Activated T-cell treated with anti-CD3 and anti-CD28 coated beads, Interleukin-2, amount 50 U/mL, for 1 hour (primary cell): Measurements from ENCODE around the gene MYLK.
"Not testable (repeated sequence)": the region's sequence is repeated elsewhere in the genome, so short reads cannot be mapped to it uniquely, and the experiment has no call there.

Experiments used
- DNase-seq: peaks from one replicate; pipeline ENCODE4 v3.0.0-alpha.2; 2020

Gene MYLK

DNA sequence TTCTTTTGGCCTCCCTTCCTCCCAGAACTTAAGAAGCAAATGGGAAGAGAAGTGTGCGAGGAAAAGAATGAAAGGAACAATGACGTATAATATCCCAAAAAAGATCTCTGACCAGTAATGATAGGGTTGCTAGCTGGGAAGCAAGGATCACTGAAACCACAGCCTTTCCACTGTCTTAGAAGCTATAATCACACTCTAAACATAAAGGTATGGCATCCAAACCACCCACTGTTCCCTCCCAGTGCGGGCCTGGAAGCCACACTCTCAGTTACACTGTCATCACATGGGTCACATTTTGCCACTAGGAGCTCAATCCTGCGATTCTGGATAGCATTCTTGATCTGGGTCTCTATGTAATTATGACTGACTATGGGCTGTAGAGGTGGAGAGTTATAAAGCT is 167.7 kb downstream of the MYLK start:
- no peak for DNase-seq

- DNase-seq: no peak
These were observed 170.9 kb downstream of the MYLK start for GRCh38 chr3:123713211-123713610.

DNA sequence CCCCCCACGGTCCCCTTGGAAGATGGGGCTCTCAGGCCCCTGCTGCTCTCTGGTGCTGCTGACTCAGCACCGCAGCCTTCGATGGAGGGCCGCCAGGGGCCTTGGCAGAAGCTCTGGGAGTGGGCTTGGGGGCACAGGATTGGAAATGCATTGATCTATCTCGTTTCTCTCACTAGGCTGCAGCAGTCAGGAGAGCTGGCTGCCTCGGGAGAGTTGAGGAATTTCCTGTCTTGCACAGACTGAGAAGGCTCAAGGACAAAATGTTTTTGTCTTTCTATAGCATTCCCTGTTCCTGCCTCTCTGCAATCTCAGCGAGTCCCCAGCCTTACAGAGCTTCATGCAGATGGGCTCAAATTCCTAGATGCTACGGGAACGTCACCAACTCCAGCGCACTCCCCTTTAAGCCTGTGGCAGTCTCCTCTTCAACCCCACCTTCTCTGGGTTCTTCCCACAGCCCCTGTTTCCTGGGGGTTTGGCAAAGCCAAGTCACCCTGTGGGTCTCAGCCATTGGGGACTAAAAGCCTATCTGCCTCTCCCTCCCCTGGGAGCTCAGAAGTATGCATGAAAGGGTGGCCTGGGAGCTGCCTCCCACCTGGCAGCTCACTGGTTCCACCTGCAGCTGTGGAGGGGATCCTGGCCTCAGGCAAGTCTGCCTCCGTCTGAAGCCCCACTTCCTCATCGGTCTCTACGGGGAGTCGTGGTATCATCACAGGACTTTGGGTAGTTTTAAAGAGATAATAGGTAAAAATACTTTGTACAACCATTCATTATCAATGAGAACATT is 171.9 kb downstream of the MYLK start:
- DNase-seq: no peak

DNA sequence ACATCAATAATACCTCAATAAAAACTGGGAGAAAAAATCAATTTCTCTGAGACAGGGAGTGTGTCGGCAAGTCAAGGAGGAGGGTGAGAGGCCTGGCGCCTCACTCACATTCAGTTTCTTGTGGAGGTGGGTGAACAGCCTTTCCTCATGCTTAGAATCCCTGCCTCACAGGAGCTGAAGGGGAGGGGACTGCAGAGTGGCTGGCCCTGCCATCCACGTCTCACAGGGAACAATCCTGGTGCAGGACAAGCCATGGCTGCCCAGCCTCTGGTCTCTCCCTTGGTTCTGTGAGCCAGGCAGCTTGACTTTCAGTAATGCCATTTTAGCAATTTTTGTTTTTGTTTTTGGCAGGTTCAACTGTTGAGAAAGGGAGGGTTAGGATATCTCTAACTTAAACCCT is 172.8 kb downstream of the MYLK start:
- no peak for DNase-seq

GRCh38 chr3:123708531-123708930 is 175.6 kb downstream of the MYLK start:
- no peak for DNase-seq

GRCh38 chr3:123707641-123708040 is 176.5 kb downstream of the MYLK start:
- not testable (repeated sequence) for DNase-seq

GRCh38 chr3:123706871-123707270 is 177.3 kb downstream of the MYLK start:
- no peak for DNase-seq

GRCh38 chr3:123705488-123706285 is 178.4 kb downstream of the MYLK start:
- no peak for DNase-seq

GRCh38 chr3:123703663-123704062 is 180.5 kb downstream of the MYLK start:
- not testable (repeated sequence) for DNase-seq

DNA sequence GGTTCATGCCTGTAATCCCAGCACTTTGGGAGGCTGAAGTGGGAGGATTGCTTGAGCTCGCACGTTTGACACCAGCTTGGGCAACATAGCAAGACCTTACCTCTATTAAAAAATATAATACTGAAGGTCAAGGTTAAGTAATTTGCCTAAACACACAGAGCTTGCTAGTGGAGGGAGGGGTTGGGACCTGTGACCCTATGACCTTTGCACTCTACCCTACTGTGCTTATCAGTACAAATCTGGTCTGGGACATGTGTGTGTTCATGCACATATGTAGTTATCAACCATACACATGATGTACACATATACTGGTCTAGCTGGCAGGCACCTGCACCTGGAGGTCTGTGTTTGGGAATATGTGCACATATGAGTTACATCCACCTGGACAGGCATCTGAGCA is 181.4 kb downstream of the MYLK start:
- no peak for DNase-seq

DNA sequence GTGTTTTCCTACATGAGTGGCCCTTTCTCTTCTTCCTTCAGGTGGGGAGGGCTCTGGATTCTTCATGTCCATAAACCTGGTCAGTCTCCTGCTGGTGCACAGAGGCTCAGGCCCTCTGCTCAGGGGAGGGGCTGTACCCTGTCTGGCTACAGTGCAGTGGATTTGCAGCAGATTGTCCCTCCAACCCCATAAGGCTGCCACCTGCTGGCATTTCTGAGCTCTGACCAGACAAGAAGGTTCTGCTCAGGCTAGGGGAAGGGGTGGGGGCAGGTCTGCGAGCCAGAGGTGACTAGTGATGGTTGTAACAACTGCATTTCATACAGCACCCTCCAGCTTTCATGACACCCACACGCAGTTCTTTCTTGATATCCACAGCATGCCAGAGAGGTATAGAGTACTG is 182.1 kb downstream of the MYLK start:
- not testable (repeated sequence) for DNase-seq

DNA sequence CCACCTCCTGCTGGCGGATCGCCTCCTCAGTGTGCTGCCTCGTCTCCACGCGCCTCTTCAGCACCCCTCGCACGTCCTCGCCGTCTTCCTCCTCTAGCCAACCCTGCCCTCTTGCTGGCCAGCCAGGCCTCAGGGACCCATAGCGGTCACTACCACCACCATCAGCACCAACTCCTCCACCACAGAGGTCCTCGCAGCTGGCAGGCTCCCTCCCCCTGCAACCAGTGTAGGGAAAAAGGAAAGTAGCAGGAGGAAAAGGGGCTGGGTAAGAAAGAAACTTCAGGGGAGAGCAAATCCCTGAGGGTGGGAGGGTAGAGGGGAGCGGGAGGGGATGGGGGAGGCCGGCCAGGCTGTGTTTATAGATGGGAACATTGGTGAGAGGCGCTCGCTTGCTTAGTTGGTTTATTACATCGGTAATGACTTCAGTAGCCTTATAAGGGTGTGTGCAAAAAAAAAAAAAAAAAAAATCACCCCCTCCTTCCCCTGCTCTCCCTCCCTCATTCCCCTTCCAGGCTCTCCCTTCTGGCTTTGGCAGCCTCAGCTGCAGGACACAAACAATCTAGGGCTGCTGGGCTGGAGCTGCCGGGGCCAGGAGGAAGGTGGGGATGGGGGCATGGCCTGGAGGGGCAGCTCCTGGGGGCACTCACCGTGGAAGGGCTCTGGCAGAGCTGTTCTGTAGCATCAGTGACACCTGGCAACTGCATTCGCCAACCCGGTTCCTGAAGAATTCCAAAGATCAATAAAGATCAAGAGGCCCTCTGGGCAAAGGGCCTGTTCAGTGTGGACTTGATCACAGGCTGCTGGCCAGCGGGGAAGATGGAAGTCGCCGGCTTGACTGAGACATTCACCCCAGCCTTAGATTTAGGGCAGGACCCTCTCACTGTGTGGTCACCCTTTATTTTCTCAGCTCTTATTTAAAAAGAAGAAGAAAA is 183.1 kb downstream of the MYLK start:
- DNase-seq: no peak

GRCh38 chr3:123698813-123699212 is 185.3 kb downstream of the MYLK start:
- DNase-seq: no peak

DNA sequence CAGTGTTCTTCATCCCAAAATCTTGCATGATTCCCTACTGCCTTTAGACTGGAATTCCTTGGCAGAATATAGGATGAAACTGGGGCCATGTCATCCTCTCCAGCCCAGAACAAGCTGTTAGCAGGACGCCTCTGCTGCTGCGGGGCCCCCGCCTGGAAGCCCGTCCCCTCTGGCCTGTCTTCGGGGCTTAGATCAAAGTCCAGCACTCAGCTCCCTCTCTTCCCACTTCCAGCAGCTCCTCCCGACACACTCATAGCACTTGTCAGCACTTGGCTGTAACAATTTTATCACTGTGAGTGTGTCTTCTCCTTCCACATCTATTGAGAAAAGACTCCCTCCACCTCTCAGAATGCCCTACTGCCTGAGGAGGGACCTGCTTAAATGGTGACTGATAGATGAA is 187.3 kb downstream of the MYLK start:
- no peak for DNase-seq

DNA sequence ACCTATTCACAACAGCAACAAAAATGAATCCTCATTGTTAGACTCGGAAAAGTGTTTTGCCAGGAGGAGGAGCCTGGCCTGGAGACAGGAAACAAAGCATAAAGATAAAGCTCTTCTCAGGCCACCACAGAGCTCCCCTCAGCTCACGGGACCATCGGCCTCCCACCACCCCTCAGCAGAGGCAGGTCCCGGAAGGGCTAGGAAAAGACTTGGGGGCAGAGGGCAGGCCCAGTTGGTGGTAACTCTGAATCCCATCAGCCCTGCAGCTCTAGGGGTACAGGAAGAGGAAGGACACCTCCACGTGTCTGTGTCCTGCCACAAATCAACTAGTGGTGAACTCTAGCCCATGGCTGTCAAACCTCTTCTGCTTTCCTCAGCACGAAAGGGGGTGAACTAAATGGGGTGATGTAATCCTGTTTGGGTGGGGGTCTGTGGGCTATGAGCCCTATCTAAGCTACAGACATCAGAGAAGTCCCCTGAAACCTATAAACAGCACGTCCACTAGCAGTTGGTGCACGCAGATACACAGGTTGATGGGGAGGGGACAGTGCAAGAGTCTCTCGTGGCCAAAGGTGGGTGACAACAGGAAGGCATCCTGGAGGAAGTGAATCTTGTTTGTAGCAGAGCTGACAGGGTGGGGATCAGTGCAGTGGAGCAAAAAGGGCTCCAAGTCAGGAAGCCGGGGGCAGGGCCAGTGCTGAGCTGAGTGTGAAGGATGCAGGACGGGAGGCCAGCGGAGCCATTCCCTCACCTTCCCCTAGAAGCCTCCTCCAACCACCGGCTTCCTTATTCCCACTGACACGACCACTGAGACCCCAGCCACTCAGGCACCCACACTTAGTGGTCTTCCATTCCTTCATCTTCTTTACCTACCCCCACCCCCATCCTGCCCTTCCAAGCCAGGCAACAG is 188.1 kb downstream of the MYLK start:
- no peak for DNase-seq

- no peak for DNase-seq
These were observed 189.0 kb downstream of the MYLK start for GRCh38 chr3:123695152-123695551.

- DNase-seq: no peak
These were observed 189.6 kb downstream of the MYLK start for GRCh38 chr3:123694366-123695087.

DNA sequence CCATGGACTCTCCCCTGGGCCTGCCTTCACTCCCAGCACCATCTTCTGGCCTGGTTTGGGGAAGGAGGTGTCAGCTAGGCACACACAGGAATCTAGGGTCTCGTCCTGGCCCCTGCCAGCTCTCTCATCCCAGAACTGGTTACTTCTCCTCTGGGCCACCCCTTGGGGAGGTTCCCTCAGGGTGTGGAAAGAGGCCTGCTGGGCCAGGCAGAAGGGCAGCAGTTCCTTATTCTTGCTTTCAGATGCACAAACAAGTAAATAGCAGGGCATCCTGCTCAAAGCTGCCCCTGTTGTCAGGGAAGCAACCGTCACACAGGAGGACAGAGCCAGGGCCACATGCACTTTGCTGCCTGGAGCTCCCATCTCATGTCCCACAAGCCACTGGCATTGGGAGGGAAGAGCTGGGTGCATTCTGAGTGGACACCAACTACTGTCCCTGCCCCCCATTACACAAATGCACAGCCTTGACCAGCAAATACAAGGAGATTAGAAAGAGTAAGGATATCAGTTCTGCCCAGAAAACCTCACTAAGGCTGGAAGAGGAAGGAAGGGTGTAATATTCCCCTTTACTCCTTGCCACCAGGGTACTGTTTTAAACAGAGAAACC is 190.4 kb downstream of the MYLK start:
- no peak for DNase-seq

DNA sequence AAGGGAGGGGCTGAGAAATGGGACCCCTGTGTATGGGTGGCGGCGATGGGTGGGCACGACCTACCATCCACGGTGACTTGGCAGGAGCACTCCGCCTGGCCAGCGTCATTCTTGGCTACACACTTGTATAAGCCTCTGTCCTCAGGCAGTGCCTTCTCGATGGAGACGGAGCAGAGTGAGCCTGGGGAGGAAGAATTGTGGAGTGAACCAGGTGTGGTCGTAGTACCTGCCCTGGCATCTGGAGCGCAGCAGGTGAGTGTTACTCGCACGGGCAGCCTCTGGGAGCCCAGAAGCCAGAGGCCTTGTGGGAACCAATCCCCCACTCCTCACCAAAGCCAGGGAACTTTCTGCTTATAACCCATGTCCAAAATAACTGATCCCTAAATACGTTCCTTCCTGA is 191.5 kb downstream of the MYLK start:
- no peak for DNase-seq

DNA sequence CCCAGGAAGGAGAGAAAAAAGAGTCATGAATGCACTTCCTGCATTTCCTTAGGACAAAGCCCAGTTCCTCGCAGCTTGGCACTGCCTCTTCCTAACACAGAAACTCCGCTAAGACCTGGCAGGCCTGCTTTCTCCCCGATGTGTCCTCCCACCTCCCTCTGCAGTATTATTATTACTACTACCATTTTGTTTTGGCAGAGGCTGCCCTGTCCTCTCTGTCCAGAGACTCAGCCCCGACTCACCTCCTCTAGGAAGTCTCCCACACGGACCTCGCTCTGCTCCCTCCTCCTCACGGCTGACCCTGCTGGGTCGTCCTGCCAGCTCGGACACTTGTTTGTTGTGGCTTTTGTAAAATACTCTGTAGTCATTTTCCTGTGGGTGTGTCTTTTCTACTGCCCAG is 192.1 kb downstream of the MYLK start:
- no peak for DNase-seq

- no peak for DNase-seq
These were observed 194.3 kb downstream of the MYLK start for GRCh38 chr3:123689831-123690230.
